GM10266 (cell line): ENCODE results near the gene SLC25A45.

ENCODE experiments used
- DNase-seq: peaks from one replicate; pipeline ENCODE4 v3.0.0; 2012; ENCODE audit errors: extremely low spot score
- CTCF ChIP-seq: IDR thresholded peaks from 2 replicates; pipeline ENCODE4 v1.5.1; 2012; ENCODE audit warnings: mild to moderate bottlenecking, low read depth; ENCODE audit not compliant: control insufficient read depth, insufficient read depth; ENCODE audit errors: missing control alignments

Gene SLC25A45

GRCh38 chr11:65404638-65405339, 22.3 kb upstream of the SLC25A45 start:
- DNase-seq, result no peak
- no peak for TF ChIP-seq CTCF

- no peak for DNase-seq
- no peak for TF ChIP-seq CTCF
Observed at GRCh38 chr11:65404210-65404609, 21.8 kb upstream of the SLC25A45 start.

- TF ChIP-seq CTCF, result no peak
- no peak for DNase-seq
Observed at GRCh38 chr11:65403607-65404121, 21.2 kb upstream of the SLC25A45 start.

GRCh38 chr11:65402790-65403189, 20.3 kb upstream of the SLC25A45 start:
- no peak for DNase-seq
- no peak for TF ChIP-seq CTCF

- DNase-seq, result no peak
- TF ChIP-seq CTCF, result no peak
Observed at GRCh38 chr11:65401803-65402248, 19.4 kb upstream of the SLC25A45 start.

- TF ChIP-seq CTCF, result no peak
- no peak for DNase-seq
Observed at GRCh38 chr11:65401073-65401802, 18.8 kb upstream of the SLC25A45 start.
